ENCODE data around the gene PACRG. TPM values are rescaled to one million over a fixed set of nuclear protein-coding genes. Genes with fewer than 3 reads are reported as not detected.

Gene PACRG
- total and polyA plus RNA-seq, 2 donors = 2.2 to 5.6 TPM

DNA sequence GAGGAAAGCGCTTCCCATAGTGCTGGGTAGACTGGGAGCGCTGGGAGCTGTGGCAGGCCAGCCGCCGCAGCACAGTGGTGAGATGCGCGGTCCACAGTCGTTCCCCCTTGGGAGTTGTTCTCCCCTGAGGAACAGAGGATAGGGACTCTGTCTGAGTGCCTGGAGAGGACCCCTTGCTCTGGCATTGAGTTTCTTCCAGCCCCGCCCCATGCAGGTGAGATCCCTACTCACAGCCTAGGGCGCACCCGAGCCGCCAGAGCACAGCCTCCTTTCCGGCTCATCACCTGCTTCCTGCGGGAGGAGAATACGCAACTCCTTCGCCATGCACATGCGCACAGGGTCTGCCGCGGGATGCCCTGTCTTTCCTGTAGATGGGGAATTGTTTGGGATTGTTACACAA, 140.6 kb downstream of the PACRG start:
- Histone ChIP-seq H3K36me3 (ENCODE audit: insufficient read depth) (no peaks in the 10 kb centered on the region), H3K27ac (ENCODE audit: low read depth) (no peak overlapping the region), H3K4me3 (ENCODE audit: low read depth, low read length) (no peak overlapping the region), H3K4me1 (ENCODE audit: insufficient read depth) (no peaks in the 10 kb centered on the region)
- no peak for DNase-seq (ENCODE audit: extremely low spot score)
- 92% methylated on average over 18 of the region's 18 CpGs for WGBS

DNA sequence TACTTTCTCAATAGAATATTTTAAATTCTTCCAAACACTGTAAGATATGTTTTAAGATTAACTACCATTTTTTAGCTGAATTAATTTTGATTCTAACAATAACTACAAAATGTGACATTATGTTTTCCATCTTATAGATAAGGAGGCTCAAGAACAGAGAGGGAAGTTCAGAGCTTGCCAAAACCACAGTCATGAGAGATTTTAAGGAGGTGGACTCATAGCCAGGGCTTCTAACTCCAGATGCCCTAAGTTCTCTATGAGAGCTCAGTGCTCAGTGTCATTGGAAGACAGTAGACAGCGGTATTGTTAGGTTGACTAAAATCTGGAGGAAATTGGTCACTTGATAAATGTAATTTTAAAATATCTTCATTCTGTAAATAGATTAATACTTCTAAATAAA, 144.2 kb downstream of the PACRG start:
- Histone ChIP-seq H3K4me1 (ENCODE audit: insufficient read depth) (no peaks in the 10 kb centered on the region), H3K4me3 (ENCODE audit: low read depth, low read length) (no peak overlapping the region), H3K36me3 (ENCODE audit: insufficient read depth) (no peaks in the 10 kb centered on the region), H3K27ac (ENCODE audit: low read depth) (no peak overlapping the region)
- 75% methylated on average over 1 of the region's 1 CpG for WGBS
- DNase-seq (ENCODE audit: extremely low spot score) = no peak

DNA sequence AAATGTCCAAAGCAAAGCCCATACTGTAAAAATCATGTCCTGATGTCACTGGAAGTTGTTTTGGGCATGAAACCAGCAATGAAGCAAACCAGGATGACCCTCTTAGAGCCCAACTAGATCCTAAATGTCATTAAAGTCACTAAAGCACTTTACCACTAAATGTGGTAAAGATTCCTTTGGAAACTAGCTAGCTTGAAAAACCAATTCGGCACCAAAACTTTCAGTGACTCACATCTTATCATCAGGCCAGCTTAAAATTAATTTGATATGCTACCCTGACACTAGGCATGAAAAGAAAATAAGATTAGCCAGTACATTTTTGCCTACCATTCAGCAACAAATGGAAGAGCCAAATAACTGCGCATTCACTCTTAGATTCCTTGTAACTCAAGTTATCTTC, 145.8 kb downstream of the PACRG start:
- Histone ChIP-seq H3K4me3 (ENCODE audit: low read depth, low read length) (no peak overlapping the region), H3K4me1 (ENCODE audit: insufficient read depth) (no peaks in the 10 kb centered on the region), H3K36me3 (ENCODE audit: insufficient read depth) (no peaks in the 10 kb centered on the region), H3K27ac (ENCODE audit: low read depth) (no peak overlapping the region)
- DNase-seq (ENCODE audit: extremely low spot score) = no peak
- 55% methylated on average over 2 of the region's 2 CpGs for WGBS

DNA sequence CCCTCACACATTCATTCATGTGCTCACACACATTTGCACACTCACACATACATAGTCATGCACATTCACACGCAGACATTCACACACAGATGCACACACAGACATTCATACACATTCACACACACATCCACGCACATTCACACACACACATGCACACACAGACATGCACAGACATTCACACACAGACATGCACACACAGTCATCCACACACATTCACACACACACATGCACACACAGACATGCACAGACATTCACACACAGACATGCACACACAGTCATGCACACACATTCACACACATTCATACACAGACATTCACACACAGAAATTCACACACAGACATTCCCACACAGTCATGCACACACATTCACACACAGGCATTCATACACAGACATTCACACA, 147.3 kb downstream of the PACRG start:
- no peak overlapping the region for H3K4me3 ChIP-seq (ENCODE audit: low read depth, low read length)
- DNase-seq (ENCODE audit: extremely low spot score) = no peak
- H3K27ac ChIP-seq (ENCODE audit: low read depth) = no peak overlapping the region
- 97% methylated on average over 2 of the region's 2 CpGs for WGBS
- no peaks in the 10 kb centered on the region for H3K4me1 ChIP-seq (ENCODE audit: insufficient read depth)
- no peaks in the 10 kb centered on the region for H3K36me3 ChIP-seq (ENCODE audit: insufficient read depth)

DNA sequence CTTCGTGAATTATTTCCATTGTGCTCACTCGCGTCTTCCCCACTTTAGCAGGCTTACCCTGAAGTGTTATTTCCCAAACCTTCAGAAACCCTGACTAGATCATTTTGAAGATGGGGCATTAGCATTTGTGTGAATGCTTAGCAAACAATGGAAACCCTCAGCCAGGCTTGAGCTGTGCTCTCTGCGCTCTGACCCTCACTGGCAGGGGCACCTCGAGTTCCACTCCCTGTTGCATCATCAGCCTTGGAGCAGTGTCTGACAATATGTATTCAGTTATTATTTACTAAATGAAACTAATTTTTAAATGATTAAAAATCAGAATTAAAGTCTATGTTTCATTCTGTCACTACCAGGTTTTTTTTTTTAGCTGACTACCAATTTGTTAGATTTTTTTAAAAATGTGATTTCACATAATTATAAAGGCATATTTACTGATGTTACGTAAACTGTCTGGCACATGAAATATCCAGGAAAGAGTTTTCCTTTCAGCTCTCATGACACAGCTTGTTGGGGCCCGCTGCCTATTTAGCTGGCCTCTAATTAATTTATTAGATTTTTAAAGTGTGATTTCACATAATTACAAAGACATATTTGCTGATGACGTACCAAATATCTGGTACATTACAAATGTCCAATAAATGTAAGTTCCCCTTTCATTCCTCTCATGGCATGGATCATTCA, 155.2 kb downstream of the PACRG start:
- WGBS = 90% methylated on average over 8 of the region's 8 CpGs
- no peaks in the 10 kb centered on the region for H3K36me3 ChIP-seq (ENCODE audit: insufficient read depth)
- no peak for DNase-seq (ENCODE audit: extremely low spot score)

DNA sequence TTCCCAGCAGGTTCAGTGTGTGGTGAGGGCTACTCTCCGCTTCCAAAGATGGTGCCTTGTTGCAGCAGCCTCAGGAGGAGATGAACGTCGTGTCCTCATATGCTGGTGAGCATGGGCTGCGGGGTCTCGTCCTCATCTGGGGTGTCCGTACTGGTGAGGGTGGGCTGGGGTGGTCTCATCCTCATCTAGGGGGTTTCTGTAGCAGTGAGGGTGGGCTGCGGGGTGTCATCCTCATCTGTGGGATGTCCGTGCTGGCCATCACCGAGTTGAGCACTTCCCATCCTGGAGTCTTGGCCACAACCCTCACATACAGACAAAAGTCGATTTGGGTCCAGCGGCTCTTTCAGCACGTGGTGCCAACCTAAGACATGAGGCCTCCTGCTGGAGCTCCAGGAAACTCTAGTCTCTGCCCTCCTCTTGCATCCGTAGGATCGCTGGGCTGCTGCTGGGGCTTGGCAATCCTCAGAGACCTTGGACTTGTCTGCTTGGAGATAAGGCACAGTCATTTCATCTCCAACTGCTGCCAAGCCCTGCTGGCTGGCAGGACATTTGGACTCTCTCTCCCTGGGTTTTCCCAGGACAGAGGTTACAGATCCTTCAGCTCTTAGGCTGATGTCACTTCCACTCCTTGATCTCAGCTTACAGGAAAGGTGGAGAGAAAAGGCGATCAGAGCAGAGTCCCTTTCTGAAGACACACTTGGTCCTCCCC, 160.4 kb downstream of the PACRG start:
- no peaks in the 10 kb centered on the region for H3K36me3 ChIP-seq (ENCODE audit: insufficient read depth)
- no peak overlapping the region for H3K27ac ChIP-seq (ENCODE audit: low read depth)
- no peak overlapping the region for H3K4me3 ChIP-seq (ENCODE audit: low read depth, low read length)
- no peaks in the 10 kb centered on the region for H3K4me1 ChIP-seq (ENCODE audit: insufficient read depth)
- WGBS = 84% methylated on average over 15 of the region's 15 CpGs
- no peak for DNase-seq (ENCODE audit: extremely low spot score)

More for the DNA sequence above, 155.2 kb downstream of the PACRG start:
- H3K4me3 ChIP-seq (ENCODE audit: low read depth, low read length) = no peak overlapping the region
- no peak overlapping the region for H3K27ac ChIP-seq (ENCODE audit: low read depth)
- no peaks in the 10 kb centered on the region for H3K4me1 ChIP-seq (ENCODE audit: insufficient read depth)

DNA sequence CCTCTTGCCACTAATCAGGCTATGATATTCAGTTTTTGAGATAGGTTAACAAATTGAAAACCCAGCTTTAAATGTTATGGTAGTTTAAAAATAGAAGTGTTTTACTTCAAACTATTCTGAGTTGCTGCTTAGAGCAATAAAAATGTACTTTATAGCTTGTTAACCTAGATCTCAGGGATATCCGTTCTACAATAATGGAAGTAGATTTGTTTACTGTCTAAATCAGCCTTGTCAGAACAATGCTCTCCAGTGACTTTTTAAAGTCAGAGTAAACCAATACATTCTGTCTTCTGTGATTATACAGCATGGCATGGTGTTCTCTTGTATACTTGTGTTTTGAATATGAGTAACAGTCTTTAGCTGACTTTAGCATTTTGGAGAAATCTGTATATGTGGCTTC, 161.5 kb downstream of the PACRG start:
- DNase-seq (ENCODE audit: extremely low spot score) = peak; percentile 5
- WGBS = 21% methylated on average over 1 of the region's 1 CpG
- no peaks in the 10 kb centered on the region for H3K4me1 ChIP-seq (ENCODE audit: insufficient read depth)
- no peak overlapping the region for H3K4me3 ChIP-seq (ENCODE audit: low read depth, low read length)
- no peak overlapping the region for H3K27ac ChIP-seq (ENCODE audit: low read depth)
- H3K36me3 ChIP-seq (ENCODE audit: insufficient read depth) = no peaks in the 10 kb centered on the region

DNA sequence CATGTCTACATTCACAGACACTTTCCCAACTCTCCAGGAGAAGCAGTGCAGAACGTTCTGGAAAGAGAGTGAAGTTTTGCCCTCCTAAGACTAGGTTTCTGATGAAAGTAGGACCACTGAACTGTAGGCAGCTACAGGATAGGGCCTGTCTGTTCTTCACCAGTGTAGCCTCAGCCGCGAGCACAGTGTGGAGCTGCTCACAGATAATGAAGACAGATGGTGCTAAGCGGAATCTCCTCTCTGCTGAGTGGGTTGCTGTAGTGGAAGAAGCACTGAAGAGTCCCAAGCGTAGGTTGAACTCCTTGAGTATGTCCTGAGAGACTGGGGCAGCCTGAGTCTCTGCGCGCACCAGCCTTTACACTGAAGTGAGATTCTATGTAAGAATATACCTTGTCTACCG, 170.2 kb downstream of the PACRG start:
- H3K36me3 ChIP-seq (ENCODE audit: insufficient read depth) = no peaks in the 10 kb centered on the region
- no peak overlapping the region for H3K27ac ChIP-seq (ENCODE audit: low read depth)
- no peaks in the 10 kb centered on the region for H3K4me1 ChIP-seq (ENCODE audit: insufficient read depth)
- no peak overlapping the region for H3K4me3 ChIP-seq (ENCODE audit: low read depth, low read length)
- WGBS = 93% methylated on average over 8 of the region's 8 CpGs
- no peak for DNase-seq (ENCODE audit: extremely low spot score)

DNA sequence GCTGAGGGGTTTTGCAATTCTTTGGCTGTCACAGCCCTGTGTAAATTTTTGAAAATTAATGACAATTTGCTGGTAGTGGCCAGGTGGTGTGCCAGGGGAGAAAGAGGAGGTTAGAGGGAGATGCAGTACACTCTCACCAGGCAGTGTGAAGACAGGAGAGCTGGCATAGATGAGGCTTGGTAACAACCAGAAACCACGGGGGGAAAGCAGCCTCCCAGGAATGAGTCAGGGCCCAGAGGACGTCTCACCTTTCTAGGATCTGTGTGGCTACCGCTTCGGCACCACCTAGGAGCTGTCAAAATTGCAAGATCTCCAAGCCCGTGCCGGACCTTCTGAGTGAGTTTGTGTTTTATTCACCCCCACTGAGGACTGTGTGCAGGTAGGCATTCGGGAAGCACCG, 171.4 kb downstream of the PACRG start:
- H3K4me1 ChIP-seq (ENCODE audit: insufficient read depth) = no peaks in the 10 kb centered on the region
- no peak overlapping the region for H3K4me3 ChIP-seq (ENCODE audit: low read depth, low read length)
- H3K27ac ChIP-seq (ENCODE audit: low read depth) = no peak overlapping the region
- 69% methylated on average over 8 of the region's 8 CpGs for WGBS
- H3K36me3 ChIP-seq (ENCODE audit: insufficient read depth) = no peaks in the 10 kb centered on the region
- no peak for DNase-seq (ENCODE audit: extremely low spot score)

DNA sequence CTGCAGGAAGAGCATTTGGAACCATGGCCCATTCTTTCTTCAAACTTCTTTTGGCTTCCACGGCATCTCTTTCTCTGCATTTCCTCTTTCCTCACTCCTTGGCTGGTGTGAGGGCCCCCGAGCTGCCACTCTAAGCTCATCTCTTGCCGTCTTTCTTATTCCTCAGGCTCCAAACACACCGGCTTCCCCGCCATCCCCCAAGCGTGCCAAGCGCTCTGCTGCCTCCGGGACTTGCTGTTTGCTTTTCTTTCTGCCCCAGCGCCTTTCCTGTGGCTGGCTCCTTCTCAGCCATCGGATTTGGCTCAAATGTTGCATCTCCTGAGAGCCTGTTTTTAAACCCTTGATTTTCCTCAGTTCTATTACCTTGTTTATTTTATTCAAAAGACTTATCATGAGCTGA, 172.7 kb downstream of the PACRG start:
- Histone ChIP-seq H3K36me3 (ENCODE audit: insufficient read depth) (no peaks in the 10 kb centered on the region), H3K4me3 (ENCODE audit: low read depth, low read length) (no peak overlapping the region), H3K27ac (ENCODE audit: low read depth) (no peak overlapping the region), H3K4me1 (ENCODE audit: insufficient read depth) (no peaks in the 10 kb centered on the region)
- 91% methylated on average over 10 of the region's 10 CpGs for WGBS
- no peak for DNase-seq (ENCODE audit: extremely low spot score)

DNA sequence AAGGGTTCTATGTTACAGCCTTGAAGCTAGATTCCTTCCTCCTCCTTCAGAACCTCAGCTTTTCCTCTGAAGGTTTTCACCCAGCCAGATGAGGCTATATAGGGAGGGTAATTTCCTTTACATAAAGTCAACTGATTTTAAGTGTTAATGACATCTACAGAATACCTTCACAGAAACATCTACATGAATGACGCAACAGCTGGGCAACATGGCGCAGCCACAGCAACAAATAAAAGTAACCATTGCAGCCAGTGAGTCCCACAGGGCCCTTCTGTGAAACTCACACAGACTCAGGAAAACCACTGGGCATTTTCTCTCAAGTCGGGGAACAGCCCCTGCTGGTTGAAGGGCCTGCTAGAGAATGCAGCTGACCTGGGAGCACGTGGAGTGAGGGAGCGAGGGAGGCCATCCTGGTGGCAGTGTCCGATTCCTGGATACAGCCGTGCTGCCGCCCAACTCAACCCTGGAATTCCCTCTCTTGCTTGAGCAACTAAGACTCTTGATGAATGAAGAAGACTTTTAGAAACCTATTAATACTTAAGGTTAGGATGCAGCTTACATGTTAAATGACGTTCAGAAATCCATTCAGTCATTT, 176.4 kb downstream of the PACRG start:
- H3K4me1 ChIP-seq (ENCODE audit: insufficient read depth) = no peaks in the 10 kb centered on the region
- H3K27ac ChIP-seq (ENCODE audit: low read depth) = no peak overlapping the region
- no peak for DNase-seq (ENCODE audit: extremely low spot score)
- H3K4me3 ChIP-seq (ENCODE audit: low read depth, low read length) = no peak overlapping the region
- no peaks in the 10 kb centered on the region for H3K36me3 ChIP-seq (ENCODE audit: insufficient read depth)
- WGBS = 91% methylated on average over 9 of the region's 9 CpGs

DNA sequence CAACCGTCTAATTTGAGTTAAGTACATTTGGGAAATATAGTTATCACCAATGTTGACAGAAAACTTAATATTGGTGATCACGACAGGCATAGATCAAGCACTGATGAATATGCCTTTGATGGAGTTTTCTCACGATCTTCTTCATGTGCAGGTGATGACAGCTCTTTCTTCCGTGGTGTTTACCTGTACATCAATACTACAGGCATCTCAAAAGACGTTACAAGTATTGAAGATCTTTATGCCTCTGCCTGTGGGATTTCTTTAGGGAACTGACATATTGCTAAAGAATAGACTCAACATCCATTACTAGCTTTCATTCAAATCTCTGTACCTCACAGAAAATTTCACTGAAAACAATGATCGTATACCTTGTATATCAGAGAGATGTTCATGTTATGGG, 178.7 kb downstream of the PACRG start:
- Histone ChIP-seq H3K4me1 (ENCODE audit: insufficient read depth) (no peaks in the 10 kb centered on the region), H3K36me3 (ENCODE audit: insufficient read depth) (no peaks in the 10 kb centered on the region), H3K4me3 (ENCODE audit: low read depth, low read length) (no peak overlapping the region), H3K27ac (ENCODE audit: low read depth) (no peak overlapping the region)
- DNase-seq (ENCODE audit: extremely low spot score) = no peak
- 77% methylated on average over 6 of the region's 6 CpGs for WGBS

DNA sequence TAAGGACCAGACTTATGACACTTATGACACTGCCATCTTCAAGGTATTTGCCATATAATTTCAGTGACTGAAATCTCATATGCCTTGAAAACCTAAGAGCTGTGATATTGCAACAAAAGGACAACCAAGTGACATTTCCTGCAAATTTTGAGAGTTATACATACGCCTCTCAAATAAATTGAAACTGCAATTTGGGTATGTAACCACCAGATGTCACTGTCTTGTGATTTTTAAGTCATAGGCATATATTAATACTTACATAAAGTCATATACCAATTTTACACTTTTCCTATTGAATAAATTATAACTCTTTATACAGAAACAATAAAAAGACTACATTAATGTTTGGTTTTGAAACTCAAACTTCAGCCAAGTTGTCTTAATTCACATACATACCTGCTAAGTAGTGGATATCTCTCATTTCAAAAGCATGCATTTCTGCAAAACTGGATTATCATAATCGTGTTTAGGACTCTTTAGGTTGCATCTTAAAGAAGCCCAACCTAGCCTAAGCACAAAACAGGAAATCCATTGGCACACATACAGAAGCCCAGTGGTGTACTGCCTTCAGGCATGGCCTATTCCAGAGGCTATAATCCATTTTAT, 180.2 kb downstream of the PACRG start:
- 68% methylated on average over 2 of the region's 2 CpGs for WGBS
- Histone ChIP-seq H3K4me3 (ENCODE audit: low read depth, low read length) (no peak overlapping the region), H3K27ac (ENCODE audit: low read depth) (no peak overlapping the region), H3K4me1 (ENCODE audit: insufficient read depth) (no peaks in the 10 kb centered on the region), H3K36me3 (ENCODE audit: insufficient read depth) (no peaks in the 10 kb centered on the region)
- no peak for DNase-seq (ENCODE audit: extremely low spot score)

DNA sequence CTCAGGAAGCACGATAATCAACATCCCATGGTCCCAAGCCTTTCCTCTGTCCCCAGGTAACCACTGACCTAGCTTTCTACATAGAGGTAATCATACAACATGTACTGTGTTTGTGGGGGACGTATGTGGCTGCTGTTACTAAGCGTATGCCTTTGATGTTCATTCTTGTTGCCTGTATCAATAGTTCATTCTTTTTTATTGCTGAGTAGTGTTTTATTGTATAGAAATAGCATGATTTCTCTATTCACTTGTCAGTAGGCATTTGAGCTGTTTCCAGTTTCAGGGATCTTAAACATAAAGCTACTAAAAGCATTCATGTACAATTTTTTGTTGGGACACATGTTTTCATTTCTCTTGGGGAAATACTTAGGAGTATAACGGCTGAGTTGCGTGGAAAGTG, 185.4 kb downstream of the PACRG start:
- 89% methylated on average over 5 of the region's 5 CpGs for WGBS
- Histone ChIP-seq H3K36me3 (ENCODE audit: insufficient read depth) (no peaks in the 10 kb centered on the region), H3K4me1 (ENCODE audit: insufficient read depth) (no peaks in the 10 kb centered on the region), H3K27ac (ENCODE audit: low read depth) (no peak overlapping the region), H3K4me3 (ENCODE audit: low read depth, low read length) (no peak overlapping the region)
- no peak for DNase-seq (ENCODE audit: extremely low spot score)

All from urinary bladder (tissue), 4 donors.